Spleen (tissue), 11 donors: ENCODE data around the gene NLGN1. TPM values are rescaled to one million over a fixed set of nuclear protein-coding genes. Genes with fewer than 3 reads are reported as not detected.

Experiments
- DNase-seq: peaks from one replicate; pipeline ENCODE4 v3.0.0-alpha.2; 2020
- H3K27ac ChIP-seq, 8 donors: fragments of 200-600 bp; sonication (generic) in 7 of 8; 1 replicate in 4 of 8; 2 replicates in 4 of 8; pipeline versions ENCODE4 v1.5.0 to v1.8.0; 2016 to 2021; ENCODE audit warnings: inconsistent platforms in 4 of 8, mild to moderate bottlenecking in 4 of 8, moderate library complexity in 1 of 8
- H3K27me3 ChIP-seq, 7 donors: fragments of 200-600 bp; sonication (generic) in 6 of 7; replicated peaks in 1 of 7; 1 replicate in 4 of 7; 2 replicates in 3 of 7; pipeline versions ENCODE4 v1.5.0 to v1.8.0; 2016 to 2021; ENCODE audit warnings: inconsistent platforms in 3 of 7, mild to moderate bottlenecking in 1 of 7
- H3K36me3 ChIP-seq, 6 donors: fragments of 200-600 bp; sonication (generic) in 5 of 6; 1 replicate in 4 of 6; 2 replicates in 2 of 6; pipeline versions ENCODE4 v1.5.0 to v1.8.0; 2016 to 2021; ENCODE audit warnings: inconsistent platforms in 2 of 6
- H3K4me1 ChIP-seq, 6 donors: fragments of 200-600 bp; sonication (generic) in 5 of 6; 1 replicate in 3 of 6; 2 replicates in 3 of 6; pipeline versions ENCODE4 v1.5.0 to v1.8.0; 2016 to 2021; ENCODE audit warnings: inconsistent platforms in 3 of 6
- H3K4me3 ChIP-seq, 8 donors: fragments of 200-600 bp; sonication (generic) in 7 of 8; 1 replicate in 4 of 8; 2 replicates in 4 of 8; pipeline versions ENCODE4 v1.5.0 to v1.8.0; 2016 to 2021; ENCODE audit warnings: inconsistent platforms in 4 of 8, mild to moderate bottlenecking in 4 of 8, moderate library complexity in 2 of 8
- H3K9me3 ChIP-seq, 8 donors: fragments of 200-600 bp; sonication (generic) in 7 of 8; 1 replicate in 4 of 8; 2 replicates in 4 of 8; pipeline versions ENCODE4 v1.5.0 to v1.8.0; 2016 to 2021; ENCODE audit warnings: inconsistent platforms in 4 of 8
- POLR2A ChIP-seq, 3 donors: fragments of 450-650 bp; IDR thresholded peaks; one replicate each; pipeline ENCODE4 v1.5.1; 2017; ENCODE audit warnings: antibody characterized with exemption in 3 of 3, mild to moderate bottlenecking in 1 of 3
- POLR2AphosphoS5 ChIP-seq, 3 donors: sonication (generic); formaldehyde crosslinking; IDR thresholded peaks; one replicate each; pipeline ENCODE4 v1.5.1; 2017; ENCODE audit warnings: antibody characterized with exemption in 3 of 3
- WGBS, 5 donors: extraction: QIAGEN DNeasy Blood & Tissue Kit in 3 of 5; methylation state at CpG; one replicate each; pipeline versions ENCODE4 v1.1.5 to v1.1.7; 2013 to 2018; 5-methylcytosine and 5-hydroxymethylcytosine counted together
- intact Hi-C: fragments of 100-400 bp; cut with DNase I; formaldehyde crosslinking; loops from one replicate; pipeline ENCODE4 v1.15.0; 2023; ENCODE audit warnings: low total_unique reads
- polyA plus RNA-seq, 3 donors: library from polyadenylated mRNA; stranded (reverse); fragments of 200-250 nt; gene quantifications; one replicate each; pipeline ENCODE4 v1.2.1, GENCODE V29; 2013
- total RNA-seq, 7 donors: library from RNA; depleted of rRNA in 3 of 7; stranded (reverse); fragments of >200 nt in 3 of 7; fragmentation: NEBNext Ultra II Directional in 4 of 7; extraction: Animal tissue kit (Norgen Biotek cat#: 25700) in 4 of 7; gene quantifications; one replicate each; pipeline versions ENCODE4 v1.1.0 to v1.2.1, GENCODE V29; 2016 to 2021
- TF ChIP-seq, protein P1 (sequence below), 11 experiments: fragments of 200-600 bp in 7 of 11; fragments of 450-650 bp in 4 of 11; sonication (generic) in 4 of 11; IDR thresholded peaks in 8 of 11; conservative IDR thresholded peaks in 3 of 11; 1 replicate in 7 of 11; 2 replicates in 4 of 11; pipeline versions ENCODE4 v1.4.0 to v1.8.0; 2016 to 2021; ENCODE audit warnings: antibody characterized with exemption in 11 of 11, inconsistent platforms in 4 of 11, mild to moderate bottlenecking in 1 of 11
- donor health status: healthy with polysubstance abuse.
- donor health status: DM: no; HTN: no; CAD: no; lungs with moderate emphysema.
- donor health status: DM: no; HTN: no; CAD: no.
- donor health status: Bipolar disorder and iron deficiency.
- donor health status: healthy.
- donor health status: DM: no; HTN: no; CAD: no.
- donor health status: DM: yes; HTN: yes; CAD: no.

Gene NLGN1
- total and polyA plus RNA-seq, 10 donors: 0.03 to 0.13 (median 0.03) TPM; not detected in 7

DNA sequence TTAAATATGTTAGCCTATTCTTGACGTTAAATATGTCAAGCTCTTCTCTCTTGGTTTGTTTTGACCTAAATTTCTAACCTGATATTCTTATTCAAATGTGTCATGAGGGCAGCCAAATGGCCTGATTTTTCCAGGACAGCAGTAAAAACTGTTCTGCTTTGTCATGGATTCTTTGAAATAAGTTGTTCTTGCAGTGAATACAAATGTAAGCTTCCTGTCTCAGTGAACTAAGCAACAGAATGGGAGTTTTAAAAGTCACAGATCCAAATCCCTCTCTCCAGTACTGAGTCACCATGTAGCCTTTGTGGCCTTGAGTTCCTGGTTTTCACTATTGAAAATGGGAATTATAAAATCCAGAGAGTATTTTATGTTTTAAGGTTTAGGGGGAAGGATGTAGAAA lies 301.8 kb downstream of the NLGN1 start:
- WGBS, 5 donors: 71 to 84% (median 80%) methylated on average over 1 of the region's 1 CpG
- no peaks in the 10 kb centered on the region for H3K27me3 ChIP-seq
- no peak for TF ChIP-seq POLR2AphosphoS5 (IDR thresholded peaks at IDR 0.05)
- no peak for TF ChIP-seq POLR2A (IDR thresholded peaks at IDR 0.05)
- TF ChIP-seq, protein P1, sequence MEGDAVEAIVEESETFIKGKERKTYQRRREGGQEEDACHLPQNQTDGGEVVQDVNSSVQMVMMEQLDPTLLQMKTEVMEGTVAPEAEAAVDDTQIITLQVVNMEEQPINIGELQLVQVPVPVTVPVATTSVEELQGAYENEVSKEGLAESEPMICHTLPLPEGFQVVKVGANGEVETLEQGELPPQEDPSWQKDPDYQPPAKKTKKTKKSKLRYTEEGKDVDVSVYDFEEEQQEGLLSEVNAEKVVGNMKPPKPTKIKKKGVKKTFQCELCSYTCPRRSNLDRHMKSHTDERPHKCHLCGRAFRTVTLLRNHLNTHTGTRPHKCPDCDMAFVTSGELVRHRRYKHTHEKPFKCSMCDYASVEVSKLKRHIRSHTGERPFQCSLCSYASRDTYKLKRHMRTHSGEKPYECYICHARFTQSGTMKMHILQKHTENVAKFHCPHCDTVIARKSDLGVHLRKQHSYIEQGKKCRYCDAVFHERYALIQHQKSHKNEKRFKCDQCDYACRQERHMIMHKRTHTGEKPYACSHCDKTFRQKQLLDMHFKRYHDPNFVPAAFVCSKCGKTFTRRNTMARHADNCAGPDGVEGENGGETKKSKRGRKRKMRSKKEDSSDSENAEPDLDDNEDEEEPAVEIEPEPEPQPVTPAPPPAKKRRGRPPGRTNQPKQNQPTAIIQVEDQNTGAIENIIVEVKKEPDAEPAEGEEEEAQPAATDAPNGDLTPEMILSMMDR (IDR thresholded peaks at IDR 0.05 in 8 of 11, conservative IDR thresholded peaks at IDR 0.05 in 3 of 11): no peak
- no peak for DNase-seq
- peaks cover 0 to 15% (median 5%) of the 10 kb centered on the region in 8 donors for H3K9me3 ChIP-seq
- no peak overlapping the region for H3K4me3 ChIP-seq
- H3K27ac ChIP-seq: no peak overlapping the region
- no peaks in the 10 kb centered on the region for H3K36me3 ChIP-seq
- H3K4me1 ChIP-seq: no peaks in the 10 kb centered on the region
- intact Hi-C loops: no loop called here

DNA sequence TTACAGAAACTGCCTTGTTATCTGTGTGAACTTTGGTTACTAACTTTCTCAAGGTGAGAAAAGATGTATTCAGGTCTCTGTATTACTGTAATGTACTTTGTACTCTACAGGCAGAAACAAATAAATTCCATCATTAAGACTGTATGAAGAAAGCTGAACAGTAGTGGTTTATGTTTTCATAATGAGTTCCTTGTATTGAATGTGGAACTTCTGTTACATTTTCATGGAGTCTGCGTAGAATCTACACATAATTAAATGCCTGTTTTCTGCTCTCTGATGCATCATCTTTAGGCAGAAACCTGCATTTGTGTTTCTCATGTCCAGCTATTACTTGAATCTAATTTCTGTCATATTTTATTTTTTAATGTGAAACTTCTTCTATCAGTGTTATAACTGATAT lies 302.8 kb downstream of the NLGN1 start:
- no peaks in the 10 kb centered on the region for H3K4me1 ChIP-seq
- H3K4me3 ChIP-seq: no peak overlapping the region
- peaks cover 0 to 15% (median 5%) of the 10 kb centered on the region in 8 donors for H3K9me3 ChIP-seq
- TF ChIP-seq POLR2A (IDR thresholded peaks at IDR 0.05) (no peak), POLR2AphosphoS5 (IDR thresholded peaks at IDR 0.05) (no peak)
- TF ChIP-seq, protein P1 (IDR thresholded peaks at IDR 0.05 in 8 of 11, conservative IDR thresholded peaks at IDR 0.05 in 3 of 11): no peak
- intact Hi-C loops: no loop called here
- no peaks in the 10 kb centered on the region for H3K36me3 ChIP-seq
- no peaks in the 10 kb centered on the region for H3K27me3 ChIP-seq
- WGBS, 5 donors: 86 to 98% (median 89%) methylated on average over 1 of the region's 1 CpG
- H3K27ac ChIP-seq: no peak overlapping the region
- no peak for DNase-seq

DNA sequence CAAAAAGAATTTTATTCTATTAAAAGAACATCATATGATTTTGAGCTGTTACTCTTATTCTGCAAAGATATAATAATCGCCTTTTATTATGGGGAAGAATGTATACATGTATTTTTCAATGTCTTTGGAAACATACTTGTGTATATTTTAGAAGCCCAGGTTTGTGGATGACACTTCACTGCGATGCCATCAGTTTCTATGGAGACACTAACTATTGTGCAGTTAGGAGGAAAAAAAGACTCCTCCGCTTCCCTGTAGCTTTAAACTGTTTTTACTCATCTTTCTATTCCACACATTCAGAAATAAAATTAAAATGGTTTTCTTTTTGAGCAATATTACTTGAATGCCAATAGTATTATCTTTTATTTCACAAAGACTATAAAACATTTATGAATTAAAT lies 305.0 kb downstream of the NLGN1 start:
- no peaks in the 10 kb centered on the region for H3K36me3 ChIP-seq
- H3K27me3 ChIP-seq: no peaks in the 10 kb centered on the region
- no peak overlapping the region for H3K27ac ChIP-seq
- H3K9me3 ChIP-seq: peaks cover 0 to 15% (median 5%) of the 10 kb centered on the region in 8 donors
- 82 to 92% (median 90%) methylated on average over 3 of the region's 3 CpGs for WGBS, 5 donors
- no peak for DNase-seq
- TF ChIP-seq POLR2A (IDR thresholded peaks at IDR 0.05): no peak
- intact Hi-C loops: no loop called here
- H3K4me3 ChIP-seq: no peak overlapping the region
- no peaks in the 10 kb centered on the region for H3K4me1 ChIP-seq

DNA sequence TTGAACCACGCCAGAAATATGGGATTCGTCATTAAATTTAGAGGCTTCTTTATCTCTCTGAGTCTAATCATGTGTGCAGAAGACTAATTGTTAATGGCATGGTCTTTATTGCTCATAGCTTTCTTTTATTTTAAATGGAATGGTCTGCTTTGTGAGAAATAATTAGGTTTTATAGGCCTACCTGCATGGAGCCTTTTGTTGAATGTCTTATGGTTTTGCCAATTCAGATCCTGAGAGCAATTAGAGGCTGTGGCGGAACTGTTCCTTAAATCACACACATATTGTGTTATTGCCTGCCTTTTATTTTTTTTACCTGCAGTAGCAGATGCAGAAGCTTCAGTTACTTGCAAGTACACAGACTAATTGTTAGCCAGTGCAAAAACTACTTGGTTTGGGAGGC lies 306.2 kb downstream of the NLGN1 start:
- intact Hi-C loops: no loop called here
- 83 to 90% (median 89%) methylated on average over 3 of the region's 3 CpGs for WGBS, 5 donors
- Histone ChIP-seq H3K4me3 (no peak overlapping the region), H3K27me3 (no peaks in the 10 kb centered on the region), H3K9me3 (peaks cover 0 to 15% (median 5%) of the 10 kb centered on the region in 8 donors), H3K4me1 (no peaks in the 10 kb centered on the region), H3K36me3 (no peaks in the 10 kb centered on the region), H3K27ac (no peak overlapping the region)
- DNase-seq: no peak
- TF ChIP-seq POLR2A (IDR thresholded peaks at IDR 0.05): no peak

DNA sequence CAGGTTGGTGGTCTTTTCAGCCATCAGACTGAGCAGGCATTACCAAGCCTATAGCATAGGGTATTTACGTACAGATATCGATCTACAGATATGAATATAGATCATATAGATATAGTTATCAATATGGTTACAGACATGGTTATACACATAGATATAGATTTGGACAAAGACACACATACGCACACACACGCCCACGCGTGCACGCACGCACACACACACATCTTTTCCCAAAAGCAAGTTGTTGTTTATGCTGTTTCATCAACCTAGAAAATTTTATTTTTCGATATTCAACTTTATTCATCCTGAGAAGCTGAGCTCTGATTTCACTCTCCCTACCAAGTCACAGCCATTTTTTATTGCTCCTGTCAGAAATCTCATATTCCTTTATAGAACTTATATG lies 309.1 kb downstream of the NLGN1 start:
- Histone ChIP-seq H3K4me3 (no peak overlapping the region), H3K27ac (no peak overlapping the region), H3K27me3 (no peaks in the 10 kb centered on the region), H3K9me3 (peaks cover 0 to 2% (median 0%) of the 10 kb centered on the region in 8 donors), H3K36me3 (no peaks in the 10 kb centered on the region), H3K4me1 (no peaks in the 10 kb centered on the region)
- 89 to 98% (median 95%) methylated on average over 9 of the region's 9 CpGs for WGBS, 5 donors
- DNase-seq: no peak
- intact Hi-C loops: no loop called here
- TF ChIP-seq, protein P1 (IDR thresholded peaks at IDR 0.05 in 8 of 11, conservative IDR thresholded peaks at IDR 0.05 in 3 of 11): no peak
- TF ChIP-seq POLR2AphosphoS5 (IDR thresholded peaks at IDR 0.05): no peak
- no peak for TF ChIP-seq POLR2A (IDR thresholded peaks at IDR 0.05)
